B cell (primary cell): Measurements from ENCODE around the gene SLC35E3. TPM values are rescaled to one million over a fixed set of nuclear protein-coding genes. Genes with fewer than 3 reads are reported as not detected.
A peak's percentile ranks its signal among the peaks of the same experiment; 100 is the strongest.

Source experiments
- ATAC-seq: fragments of 200-7000 bp; cut with Tn5 transposase; one replicate; pipeline ENCODE4 v1.10.0; 2021; ENCODE audit warnings: low read depth, mild to moderate bottlenecking, moderate number of reproducible peaks, moderate library complexity
- CTCF ChIA-PET: fragments of 350-600 bp; sonication (Branson Sonifier 250); formaldehyde crosslinking; loops from one replicate; lab custom pipeline; 2021; ENCODE audit warnings: antibody characterized with exemption, inconsistent platforms; lab: Charles Lee
- POLR2A ChIA-PET: fragments of 350-600 bp; sonication (Branson Sonifier 250); formaldehyde crosslinking; loops from one replicate; lab custom pipeline; 2021; ENCODE audit warnings: antibody characterized with exemption; lab: Charles Lee
- DNase-seq: peaks from one replicate; pipeline ENCODE4 v3.0.0; 2013
- H2AFZ ChIP-seq: 2 replicates; pipeline ENCODE4 v1.6.1; 2012; ENCODE audit warnings: mild to moderate bottlenecking, low read depth, low read length; ENCODE audit not compliant: insufficient read depth, poor library complexity, severe bottlenecking
- H3K27ac ChIP-seq, 2 donors: 1 replicate in 1 of 2; 2 replicates in 1 of 2; pipeline ENCODE4 v1.5.1; 2012 to 2013; ENCODE audit warnings: low read length in 2 of 2, mild to moderate bottlenecking in 2 of 2, moderate library complexity in 1 of 2
- H3K27me3 ChIP-seq, 4 experiments: fragments of 200-600 bp in 1 of 4; sonication (generic) in 1 of 4; replicated peaks in 1 of 4; 1 replicate in 2 of 4; 2 replicates in 2 of 4; pipeline versions ENCODE4 v1.6.1 to v1.7.0; 2013 to 2016; ENCODE audit warnings: low read length in 3 of 4, mild to moderate bottlenecking in 2 of 4, mixed read lengths in 1 of 4, moderate library complexity in 1 of 4; ENCODE audit not compliant: insufficient read depth in 4 of 4, control insufficient read depth in 3 of 4; ENCODE audit errors: control extremely low read depth in 1 of 4
- H3K36me3 ChIP-seq, 2 experiments: replicated peaks in 1 of 2; 1 replicate in 1 of 2; 2 replicates in 1 of 2; pipeline versions ENCODE4 v1.6.1 to v1.7.1; 2013; ENCODE audit warnings: low read length in 1 of 2; ENCODE audit not compliant: insufficient read depth in 2 of 2, control insufficient read depth in 1 of 2; ENCODE audit errors: control extremely low read depth in 1 of 2, extremely low read depth in 1 of 2
- H3K4me1 ChIP-seq, 2 donors: fragments of 200-600 bp in 1 of 2; sonication (generic) in 1 of 2; 1 replicate in 1 of 2; 2 replicates in 1 of 2; pipeline versions ENCODE4 v1.5.1 to v1.6.1; 2013 to 2017; ENCODE audit warnings: low read length in 2 of 2; ENCODE audit not compliant: control insufficient read depth in 2 of 2, insufficient read depth in 2 of 2
- H3K4me2 ChIP-seq: replicated peaks from 2 replicates; pipeline ENCODE3; 2012; ENCODE audit warnings: mild to moderate bottlenecking, low read depth, low read length; ENCODE audit not compliant: poor library complexity, severe bottlenecking
- H3K4me3 ChIP-seq, 5 experiments: fragments of 200-600 bp in 1 of 5; sonication (generic) in 1 of 5; 1 replicate in 3 of 5; 2 replicates in 2 of 5; pipeline versions ENCODE4 v1.5.1 to v1.7.0; 2011 to 2016; ENCODE audit warnings: low read length in 4 of 5, mild to moderate bottlenecking in 4 of 5, low read depth in 2 of 5, control low read depth in 1 of 5, moderate library complexity in 1 of 5; ENCODE audit not compliant: insufficient read depth in 1 of 5; ENCODE audit errors: control extremely low read depth in 1 of 5, extremely low read depth in 1 of 5
- H3K79me2 ChIP-seq: fragments of 200-600 bp; sonication (generic); one replicate; pipeline ENCODE4 v1.6.0; 2016; ENCODE audit warnings: low read length; ENCODE audit not compliant: control insufficient read depth, insufficient read depth
- H3K9ac ChIP-seq: fragments of 200-600 bp; sonication (generic); 2 replicates; pipeline ENCODE4 v1.6.1; 2017; ENCODE audit warnings: mild to moderate bottlenecking, low read length, moderate library complexity
- H3K9me3 ChIP-seq, 3 donors: one replicate each; pipeline versions ENCODE4 v1.6.1 to v1.7.1; 2013; ENCODE audit warnings: low read length in 2 of 3; ENCODE audit not compliant: control insufficient read depth in 2 of 3, insufficient read depth in 1 of 3; ENCODE audit errors: control extremely low read depth in 1 of 3
- H4K20me1 ChIP-seq: 2 replicates; pipeline ENCODE4 v1.6.0; 2012; ENCODE audit warnings: mild to moderate bottlenecking, low read length; ENCODE audit not compliant: insufficient read depth, control insufficient read depth, poor library complexity, severe bottlenecking
- H3K27ac Mint-ChIP-seq: one replicate; pipeline ENCODE4 v1.8.0; 2021; ENCODE audit warnings: mixed read lengths
- H3K27me3 Mint-ChIP-seq: one replicate; pipeline ENCODE4 v1.8.0; 2021; ENCODE audit warnings: mixed read lengths
- H3K4me1 Mint-ChIP-seq: one replicate; pipeline ENCODE4 v1.8.0; 2021; ENCODE audit warnings: mixed read lengths
- H3K4me3 Mint-ChIP-seq: one replicate; pipeline ENCODE4 v1.8.0; 2021; ENCODE audit warnings: mixed read lengths
- H3K9me3 Mint-ChIP-seq: one replicate; pipeline ENCODE4 v1.8.0; 2022; ENCODE audit warnings: mixed read lengths; ENCODE audit not compliant: insufficient read depth
- CTCF ChIP-seq: fragments of 200-600 bp; IDR thresholded peaks from one replicate; pipeline ENCODE4 v1.8.0; 2022; ENCODE audit warnings: antibody characterized with exemption, mild to moderate bottlenecking
- EZH2 ChIP-seq: IDR thresholded peaks from 2 replicates; pipeline ENCODE4 v1.6.1; 2012; ENCODE audit warnings: borderline replicate concordance, low read depth, mild to moderate bottlenecking, moderate library complexity, low read length; ENCODE audit not compliant: insufficient read depth, poor library complexity, severe bottlenecking
- WGBS: methylation state at CpG from one replicate; pipeline ENCODE4 v1.1.5; 2013; ENCODE audit warnings: missing lambda C conversion rate; ENCODE audit not compliant: insufficient coverage; 5-methylcytosine and 5-hydroxymethylcytosine counted together
- intact Hi-C: fragments of 100-400 bp; cut with micrococcal nuclease; formaldehyde crosslinking; loops from one replicate; pipeline ENCODE4 v1.10.0; 2022
- polyA plus RNA-seq: library from polyadenylated mRNA; depleted of rRNA; stranded (reverse); fragments of >200 nt; gene quantifications from 2 replicates; pipeline ENCODE4 v1.2.3, GENCODE V29; 2012
- total RNA-seq, 2 donors: library from RNA; stranded (reverse); fragments of 120-200 nt in 1 of 2; gene quantifications; 1 replicate in 1 of 2; 2 replicates in 1 of 2; pipeline versions ENCODE4 v1.2.3 to v1.2.4, GENCODE V29; 2013 to 2022

SLC35E3 gene
- total and polyA plus RNA-seq, 2 donors (not counting 1 experiment from before 2014, with no cell fraction given) = 7.0 to 15.1 TPM

GRCh38 chr12:68812553-68813241, 66.7 kb downstream of the SLC35E3 start:
- H3K27me3 Mint-ChIP-seq = no peaks in the 10 kb centered on the region
- no peak for ATAC-seq
- no peak overlapping the region for H3K4me3 ChIP-seq
- H3K4me3 Mint-ChIP-seq = no peak overlapping the region
- no CpG with 5 or more reads among the region's 1 CpG for WGBS
- H3K9me3 Mint-ChIP-seq = no peaks in the 10 kb centered on the region
- DNase-seq = no peak
- TF ChIP-seq CTCF = no peak
- H3K79me2 ChIP-seq = peaks cover 33% of the 10 kb centered on the region
- ChIA-PET POLR2A (no interaction called here), CTCF (interaction anchor here (0.7 to 1.4 kb wide), 3 partner anchors 12 to 1542 kb away, joined by 3 to 4 read pairs (median 4); no protein-coding TSS in a partner anchor)
- no peak overlapping the region for H3K9ac ChIP-seq
- H4K20me1 ChIP-seq = peaks cover 21% of the 10 kb centered on the region
- no peak overlapping the region for H3K4me2 ChIP-seq
- H3K27ac Mint-ChIP-seq = peak overlapping the region; percentile 3
- H3K4me1 ChIP-seq = peaks cover 5% of the 10 kb centered on the region in 2 donors
- intact Hi-C loops = loop anchor here (10.0 kb wide), 1 partner anchor 552 kb away; no protein-coding TSS in a partner anchor
- H3K4me1 Mint-ChIP-seq = peaks cover 20% of the 10 kb centered on the region
- H2AFZ ChIP-seq = no peak overlapping the region
- H3K27me3 ChIP-seq = no peaks in the 10 kb centered on the region
- H3K27ac ChIP-seq = peak overlapping the region in 1 of 2 donors; percentile 28
- peaks cover 12 to 50% of the 10 kb centered on the region in 2 experiments for H3K36me3 ChIP-seq
- H3K9me3 ChIP-seq = no peaks in the 10 kb centered on the region

GRCh38 chr12:68813242-68813593, 67.2 kb downstream of the SLC35E3 start:
- Histone ChIP-seq H3K79me2 (peaks cover 34% of the 10 kb centered on the region), H3K4me2 (no peak overlapping the region), H3K4me1 (peaks cover 5% of the 10 kb centered on the region in 2 donors), H3K9ac (no peak overlapping the region), H2AFZ (no peak overlapping the region), H4K20me1 (peaks cover 21% of the 10 kb centered on the region), H3K27me3 (no peaks in the 10 kb centered on the region), H3K4me3 (no peak overlapping the region), H3K27ac (peak overlapping the region in 1 of 2 donors; percentile 21), H3K36me3 (peaks cover 12 to 55% of the 10 kb centered on the region in 2 experiments), H3K9me3 (no peaks in the 10 kb centered on the region)
- ChIA-PET POLR2A (no interaction called here), CTCF (interaction anchor here (0.7 to 1.4 kb wide), 3 partner anchors 11 to 1543 kb away, joined by 3 to 4 read pairs (median 4); no protein-coding TSS in a partner anchor)
- no peak for TF ChIP-seq EZH2
- TF ChIP-seq CTCF = no peak
- intact Hi-C loops = loop anchor here (10.0 kb wide), 1 partner anchor 552 kb away; no protein-coding TSS in a partner anchor
- no CpG with 5 or more reads among the region's 2 CpGs for WGBS
- Mint-ChIP-seq H3K27me3 (no peaks in the 10 kb centered on the region), H3K4me3 (no peak overlapping the region), H3K9me3 (no peaks in the 10 kb centered on the region), H3K4me1 (peaks cover 20% of the 10 kb centered on the region), H3K27ac (no peak overlapping the region)
- DNase-seq = no peak
- ATAC-seq = no peak
